GM19395 (cell line): ENCODE measurements around the gene FRMD4A.

Experiments
- ATAC-seq: cut with Tn5 transposase; IDR thresholded peaks from one replicate; pipeline ENCODE4 v1.9.1; 2021; ENCODE audit warnings: mild to moderate bottlenecking, moderate library complexity; ENCODE audit not compliant: unreplicated experiment

The FRMD4A gene

GRCh38 chr10:13994932-13995331 lies 335.8 kb downstream of the FRMD4A start:
- ATAC-seq, result no peak

- ATAC-seq, result no peak
Observed at GRCh38 chr10:13993673-13994089, 337.0 kb downstream of the FRMD4A start.

GRCh38 chr10:13993169-13993568 lies 337.6 kb downstream of the FRMD4A start:
- ATAC-seq, result no peak

GRCh38 chr10:13991353-13991752 lies 339.4 kb downstream of the FRMD4A start:
- ATAC-seq, result no peak

- no peak for ATAC-seq
Observed at GRCh38 chr10:13990946-13991345, 339.8 kb downstream of the FRMD4A start.

- no peak for ATAC-seq
Observed at GRCh38 chr10:13990392-13990805, 340.3 kb downstream of the FRMD4A start.

- no peak for ATAC-seq
Observed at GRCh38 chr10:13989616-13990015, 341.1 kb downstream of the FRMD4A start.

- ATAC-seq, result no peak
Observed at GRCh38 chr10:13987446-13987845, 343.3 kb downstream of the FRMD4A start.

- no peak for ATAC-seq
Observed at GRCh38 chr10:13984647-13985155, 346.0 kb downstream of the FRMD4A start.

GRCh38 chr10:13983035-13983434 lies 347.7 kb downstream of the FRMD4A start:
- no peak for ATAC-seq

GRCh38 chr10:13978533-13979115 lies 352.1 kb downstream of the FRMD4A start:
- no peak for ATAC-seq

- ATAC-seq, result no peak
Observed at GRCh38 chr10:13977861-13978532, 352.7 kb downstream of the FRMD4A start.

- no peak for ATAC-seq
Observed at GRCh38 chr10:13973742-13974141, 357.0 kb downstream of the FRMD4A start.

- ATAC-seq, result no peak
Observed at GRCh38 chr10:13972609-13973008, 358.1 kb downstream of the FRMD4A start.

GRCh38 chr10:13971601-13972475 lies 358.9 kb downstream of the FRMD4A start:
- ATAC-seq, result no peak

- ATAC-seq, result no peak
Observed at GRCh38 chr10:13970957-13971353, 359.8 kb downstream of the FRMD4A start.

GRCh38 chr10:13970236-13970956 lies 360.3 kb downstream of the FRMD4A start:
- no peak for ATAC-seq

- ATAC-seq, result no peak
Observed at GRCh38 chr10:13969792-13970140, 361.0 kb downstream of the FRMD4A start.

GRCh38 chr10:13969118-13969791 lies 361.5 kb downstream of the FRMD4A start:
- no peak for ATAC-seq

- no peak for ATAC-seq
Observed at GRCh38 chr10:13961853-13962252, 368.9 kb downstream of the FRMD4A start.
